ENCODE results near the gene ERCC1.

ERCC1 gene

DNA sequence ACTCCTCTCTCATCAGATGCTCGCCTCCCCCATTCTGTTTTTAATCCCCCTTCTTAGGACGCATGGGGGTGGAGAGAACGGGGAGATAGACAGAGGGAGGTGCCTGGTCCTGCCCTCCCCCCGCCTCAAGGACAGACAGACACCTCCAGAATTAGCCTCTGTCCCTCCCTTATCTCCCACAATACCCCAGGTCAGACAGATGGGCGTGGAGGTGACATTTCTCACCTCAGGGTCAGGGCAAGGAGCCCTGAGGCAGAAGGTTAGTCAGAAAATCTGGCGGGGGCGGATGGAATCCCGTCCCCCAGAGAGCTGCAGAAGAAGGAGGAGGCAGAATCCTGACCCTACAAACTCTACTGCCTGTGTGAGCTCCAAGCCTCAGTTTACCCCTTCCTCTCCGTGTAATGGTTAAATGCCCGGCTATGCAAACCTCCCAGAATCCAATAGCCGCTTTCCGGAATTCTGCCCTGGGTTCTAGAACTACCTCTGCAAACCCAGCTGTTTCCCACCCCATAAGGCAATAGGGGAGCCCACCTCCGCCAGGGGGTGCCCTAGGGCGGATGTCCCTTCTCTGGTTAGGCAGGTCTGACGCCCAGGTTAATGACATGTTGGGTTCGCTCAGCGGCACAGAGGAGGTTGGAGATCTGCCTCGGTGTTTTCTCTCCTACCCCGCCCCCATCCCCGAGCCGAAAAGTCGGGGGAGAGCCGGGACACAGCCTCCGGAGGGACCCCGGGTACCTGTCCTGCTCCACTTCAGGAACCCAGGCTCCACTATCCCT lies 19.7 kb downstream of the ERCC1 start:
- peak; percentile 66 for DNase-seq

DNA sequence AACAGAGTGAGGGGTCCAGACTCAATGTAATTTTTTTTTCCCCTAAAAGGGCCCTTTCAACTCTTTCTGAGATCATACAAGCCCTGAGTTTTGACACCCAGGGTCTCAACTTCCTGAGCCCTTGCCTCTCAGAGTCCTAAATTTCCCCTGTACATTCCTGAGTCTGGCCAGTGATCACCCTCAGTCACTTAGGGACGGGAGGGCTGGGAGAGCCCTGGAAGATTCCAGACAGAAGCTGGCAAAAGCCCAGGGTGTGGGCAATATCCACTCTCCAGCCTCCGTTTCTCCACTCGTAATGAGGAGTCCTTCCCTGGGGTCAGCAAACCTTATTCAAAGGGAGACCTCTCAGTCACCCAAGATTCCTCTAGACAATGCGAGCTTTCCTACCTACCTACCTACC lies 20.4 kb downstream of the ERCC1 start:
- no peak for DNase-seq

DNA sequence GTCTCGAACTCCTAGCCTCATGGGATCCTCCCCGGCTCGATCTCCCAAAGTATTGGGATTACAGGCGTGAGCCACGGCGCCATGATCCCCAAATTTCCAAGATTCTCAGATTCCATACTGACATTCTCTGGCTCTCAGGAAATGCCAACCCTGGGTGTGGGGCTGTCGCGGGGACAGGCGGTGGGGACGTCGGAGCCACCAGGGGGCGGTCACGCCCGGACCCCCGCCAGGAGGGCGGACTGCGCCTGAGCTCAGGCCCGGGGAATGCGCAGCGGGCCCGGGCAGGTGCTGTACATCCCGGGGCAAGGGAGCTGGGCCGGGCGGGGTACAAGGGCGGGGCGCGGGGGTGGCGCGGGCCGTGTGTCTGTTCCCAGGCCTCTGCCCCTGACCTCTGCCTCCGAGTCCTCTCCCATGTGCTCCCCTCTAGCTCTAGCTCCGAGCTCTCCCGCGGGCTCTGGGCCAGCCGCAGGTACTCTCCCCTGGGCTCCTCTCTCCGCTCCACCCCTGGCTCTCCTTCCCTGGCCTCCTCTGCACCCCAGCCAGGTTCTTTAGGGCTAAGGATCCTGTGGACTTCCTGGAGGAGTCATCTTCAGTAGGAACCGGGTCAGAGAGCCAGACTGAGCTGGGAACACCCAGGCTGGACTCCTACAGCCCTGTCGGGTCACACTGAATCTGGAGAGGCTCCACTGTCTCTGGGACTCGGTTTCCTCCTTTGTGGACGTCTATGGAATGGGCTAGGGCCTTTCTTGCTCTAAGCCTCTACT lies 21.2 kb downstream of the ERCC1 start:
- peak; percentile 13 for DNase-seq

DNA sequence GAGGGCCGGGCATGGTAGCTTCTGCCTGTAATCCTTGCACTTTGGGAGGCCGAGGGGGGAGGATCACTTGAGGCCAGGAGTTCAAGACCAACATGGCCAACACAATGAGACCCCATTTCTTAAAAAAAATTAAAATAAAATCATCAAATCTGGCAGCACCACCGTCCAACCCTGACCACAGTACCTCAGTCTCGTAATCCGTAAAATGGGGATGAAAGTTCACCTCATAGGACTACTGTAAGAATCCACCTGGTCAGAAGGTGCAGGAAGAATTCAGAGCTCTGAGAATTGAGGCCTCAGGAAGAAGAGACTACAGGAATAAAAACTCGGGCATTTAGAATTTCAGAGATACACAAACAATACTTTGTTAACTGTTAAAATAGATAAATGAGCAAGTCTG lies 21.9 kb downstream of the ERCC1 start:
- DNase-seq = no peak

DNA sequence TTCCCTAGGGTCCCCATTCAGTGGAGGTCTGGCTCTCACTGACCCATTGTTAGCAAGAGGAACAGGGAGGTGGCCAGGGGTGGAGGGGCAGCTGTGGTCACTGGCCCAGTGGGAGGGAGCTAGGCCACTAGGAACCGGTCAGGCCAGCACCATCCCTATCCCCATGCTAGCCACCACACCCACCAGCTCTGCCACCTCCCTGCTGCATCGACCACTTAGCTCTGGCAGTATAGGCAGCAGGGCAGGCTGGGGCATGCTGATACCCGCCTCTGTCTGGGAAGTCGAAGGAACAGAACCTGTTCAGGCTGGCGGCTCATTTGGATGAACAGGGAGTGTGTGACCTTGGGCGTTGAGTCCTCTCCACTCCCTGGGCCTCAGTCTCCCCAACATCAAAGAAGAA lies 23.5 kb downstream of the ERCC1 start:
- no peak for DNase-seq

- no peak for DNase-seq
Observed at GRCh38 chr19:45395821-45396617, 27.7 kb downstream of the ERCC1 start.

DNA sequence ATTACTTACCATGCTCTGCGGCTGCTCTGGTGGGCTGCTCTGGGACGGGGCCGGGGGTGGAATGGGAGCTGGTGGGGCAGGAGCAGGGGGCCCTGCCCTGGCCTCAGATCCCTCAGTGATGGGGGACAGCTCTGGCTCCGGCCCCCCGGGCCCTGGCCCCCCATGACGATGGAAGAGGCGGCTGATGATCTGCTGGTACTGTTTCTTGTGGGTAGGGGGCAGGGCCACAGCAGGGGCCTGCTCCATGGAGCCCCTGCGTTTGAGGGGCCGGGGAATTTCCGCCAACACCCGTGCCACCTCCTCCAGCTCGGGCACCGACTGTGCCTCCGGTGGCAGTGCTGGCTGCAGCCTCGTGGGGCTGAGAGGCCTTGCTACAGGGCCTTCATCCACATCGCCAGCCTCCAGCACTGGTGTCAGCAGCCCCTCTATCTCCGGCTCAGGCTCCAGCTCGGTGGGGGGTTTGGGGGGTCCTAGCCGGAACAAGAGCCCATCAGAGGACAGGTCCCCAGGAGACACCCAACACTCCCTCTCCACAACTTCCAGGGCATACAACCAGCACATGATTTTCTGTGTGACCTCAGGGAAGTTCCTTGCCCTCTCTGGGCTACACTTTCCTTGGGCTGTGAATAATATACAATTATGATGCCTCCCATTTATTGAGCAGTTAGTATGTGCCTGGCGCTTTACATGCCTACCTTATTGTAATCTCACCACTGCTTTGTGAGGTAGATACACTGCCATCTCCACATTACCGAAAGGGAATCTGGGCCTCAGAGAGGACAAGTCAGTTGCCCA lies 31.6 kb downstream of the ERCC1 start:
- DNase-seq = no peak

- DNase-seq = no peak
Observed at GRCh38 chr19:45391346-45391745, 32.4 kb downstream of the ERCC1 start.

- no peak for DNase-seq
Observed at GRCh38 chr19:45385392-45386221, 38.1 kb downstream of the ERCC1 start.

DNA sequence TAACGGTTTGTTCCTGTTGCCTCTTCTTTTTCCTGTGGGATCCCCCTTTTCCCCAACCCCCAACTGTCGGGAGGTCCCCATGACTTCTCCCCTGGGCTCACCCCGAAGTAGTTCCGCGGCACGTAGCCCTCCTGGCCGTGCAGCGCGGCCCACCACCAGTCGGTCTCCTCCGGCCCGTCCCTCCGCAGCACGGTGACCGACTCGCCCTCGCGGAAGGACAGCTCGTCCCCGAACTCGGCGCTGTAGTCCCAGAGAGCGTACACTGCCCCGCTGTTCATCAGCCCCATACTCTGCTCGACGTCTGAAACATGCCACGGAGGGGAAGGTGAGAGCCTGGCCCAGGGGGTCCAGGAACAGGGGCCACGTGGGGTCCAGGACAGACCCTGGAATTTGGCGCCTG lies 41.3 kb downstream of the ERCC1 start:
- no peak for DNase-seq

DNA sequence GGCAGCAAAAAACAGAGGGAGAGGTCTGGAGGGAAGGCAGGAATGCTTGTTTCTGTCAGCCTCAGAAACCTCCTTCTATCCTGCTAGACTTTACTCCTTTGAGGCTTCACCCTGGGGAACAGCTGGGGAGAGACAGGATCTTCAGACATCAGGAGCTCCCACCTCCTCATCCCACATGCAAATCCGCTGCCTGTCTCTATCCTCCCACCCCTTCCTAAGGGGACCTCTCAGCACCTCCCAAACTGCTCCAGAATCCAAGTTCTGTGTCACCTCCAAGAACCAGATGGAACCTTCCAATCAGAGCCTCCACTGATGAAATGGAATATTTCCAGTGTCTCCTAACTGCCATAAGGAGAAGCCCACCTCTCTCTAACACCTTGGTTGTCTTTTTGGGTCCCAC lies 43.6 kb downstream of the ERCC1 start:
- no peak for DNase-seq

GRCh38 chr19:45376045-45376724 lies 47.5 kb downstream of the ERCC1 start:
- no peak for DNase-seq

- peak; percentile 100 for DNase-seq
Observed at GRCh38 chr19:45370410-45371204, 53.1 kb downstream of the ERCC1 start, which contains the start of gene ERCC2. Gene ERCC2, minus strand, starts transcription at chr19:45370573. Its CDS starts 33 bp downstream, at chr19:45370540.

DNA sequence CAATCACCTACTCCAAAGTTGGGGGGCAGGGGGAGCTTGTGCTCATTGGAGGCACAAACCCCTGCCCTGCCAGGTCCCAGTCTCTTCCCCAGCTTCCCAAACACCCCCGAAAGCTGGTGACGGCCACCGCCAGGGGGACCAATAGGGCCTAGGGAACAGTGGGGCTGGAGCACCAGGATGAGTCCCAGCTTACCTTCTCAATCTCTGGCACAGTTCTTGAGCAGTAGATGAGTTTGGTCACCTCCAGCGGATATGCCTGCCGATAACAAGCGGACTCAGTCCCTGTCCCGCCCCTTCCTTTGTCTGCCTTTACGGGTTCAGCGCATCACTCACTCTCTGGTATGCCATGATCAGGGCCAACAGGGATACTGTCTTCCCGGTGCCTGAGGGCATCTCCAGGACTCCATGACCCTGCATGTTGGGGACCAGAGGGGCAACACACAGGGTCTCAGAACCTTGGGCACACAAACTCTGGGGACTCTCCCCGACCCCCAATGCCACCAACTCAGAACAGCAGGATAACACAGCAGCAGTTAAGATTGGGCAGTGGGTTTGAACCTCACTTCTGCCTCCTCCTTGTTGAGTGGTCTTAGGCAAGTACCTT lies 54.9 kb downstream of the ERCC1 start:
- no peak for DNase-seq

- no peak for DNase-seq
Observed at GRCh38 chr19:45368127-45368526, 55.6 kb downstream of the ERCC1 start.

DNA sequence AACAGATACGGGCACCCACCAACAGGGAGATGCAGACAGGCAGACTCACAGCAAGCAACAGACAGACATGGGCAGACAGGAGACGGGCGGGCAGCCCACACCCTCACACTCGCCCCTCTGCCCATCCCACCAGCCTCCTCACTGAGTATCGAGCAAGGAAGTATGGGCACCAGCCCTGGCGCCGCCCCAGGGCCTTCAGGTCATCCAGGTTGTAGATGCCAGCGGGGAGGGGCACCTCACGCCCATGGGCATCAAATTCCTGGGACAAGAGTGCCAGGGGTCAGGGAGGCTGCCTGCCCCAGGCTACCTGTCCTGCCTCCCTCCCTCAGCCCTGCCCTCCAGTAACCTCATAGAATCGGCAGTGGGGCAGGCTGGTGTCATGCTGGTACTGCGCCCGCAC lies 59.0 kb downstream of the ERCC1 start:
- no peak for DNase-seq

- DNase-seq = no peak
Observed at GRCh38 chr19:45363861-45364459, 59.8 kb downstream of the ERCC1 start.

DNA sequence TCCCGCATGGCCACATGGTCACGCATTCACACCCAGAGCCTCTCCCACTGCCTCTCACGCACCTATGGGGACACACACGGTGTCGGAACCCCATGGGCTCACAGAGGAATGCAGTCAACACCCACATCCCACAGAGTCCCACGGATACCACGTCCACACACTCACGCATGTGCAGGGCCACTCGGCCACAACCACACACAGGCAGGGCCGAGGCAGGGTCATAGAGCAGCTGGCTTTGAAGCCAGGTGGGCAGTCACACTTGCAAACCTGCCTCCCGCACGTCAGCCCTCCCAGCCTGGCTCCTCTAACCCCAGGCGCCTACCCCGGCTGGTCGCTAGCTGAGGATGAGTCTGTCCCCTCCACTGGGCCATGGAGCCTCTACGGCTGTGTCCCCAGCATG lies 61.4 kb downstream of the ERCC1 start:
- no peak for DNase-seq

GRCh38 chr19:45361608-45362007 lies 62.1 kb downstream of the ERCC1 start:
- no peak for DNase-seq
